ENCODE data around the gene TBCEL.

GRCh38 chr11:120977266-120978137 is 46.4 kb upstream of the TBCEL start:
- TF ChIP-seq CTCF (IDR thresholded peaks at IDR 0.05) (no peak), POLR2A (IDR thresholded peaks at IDR 0.05) (no peak)
